ENCODE data around the gene PINLYP. TPM values are rescaled to one million over a fixed set of nuclear protein-coding genes. Genes with fewer than 3 reads are reported as not detected.

Gene PINLYP
- polyA plus RNA-seq: 2.3 and 17.2 TPM in 2 replicates

GRCh38 chr19:43575156-43575950 lies at the start of gene PINLYP, which contains the start of gene XRCC1:
Gene PINLYP, plus strand, starts transcription at chr19:43575801. Its CDS starts 1,391 bp downstream, at chr19:43577192.
Gene XRCC1, minus strand, starts transcription at chr19:43575527. Its CDS starts 69 bp downstream, at chr19:43575458.

GRCh38 chr19:43526884-43527859 lies 48.4 kb upstream of the PINLYP start, which contains the start of gene ETHE1:
Gene ETHE1, minus strand, starts transcription at chr19:43527201. Its CDS starts 24 bp downstream, at chr19:43527177.

GRCh38 chr19:43532962-43533545 lies 42.5 kb upstream of the PINLYP start, which contains the start of gene ZNF575:
Gene ZNF575, plus strand, starts transcription at chr19:43533188. Its CDS starts 1,235 bp downstream, at chr19:43534423.

GRCh38 chr19:43595999-43596841 lies 20.6 kb downstream of the PINLYP start, which contains the start of the genes IRGQ and ZNF576:
Gene IRGQ, minus strand, starts transcription at chr19:43596134. Its CDS starts 796 bp downstream, at chr19:43595338.
Gene ZNF576, plus strand, starts transcription at chr19:43596595. Its CDS starts 514 bp downstream, at chr19:43597109.

GRCh38 chr19:43611788-43612187 lies 36.2 kb downstream of the PINLYP start, which contains the start of gene SRRM5:
Gene SRRM5, plus strand, starts transcription at chr19:43612088. Its CDS starts 34 bp downstream, at chr19:43612122.

GRCh38 chr19:43619262-43620060 lies 43.9 kb downstream of the PINLYP start, which contains the start of gene ZNF428:
Gene ZNF428, minus strand, starts transcription at chr19:43619629. Its CDS starts 5,325 bp downstream, at chr19:43614304.

Other genes with a start within 250 kb of the PINLYP start
- gene CD177, start 222.1 kb upstream of the PINLYP start, polyA plus RNA-seq: 0.36 TPM in 1 of 2 replicates, not detected in the other
- not detected in 2 replicates for gene TEX101, start 160.9 kb upstream of the PINLYP start, polyA plus RNA-seq
- gene LYPD3, start 110.2 kb upstream of the PINLYP start, polyA plus RNA-seq: not detected in 2 replicates
- not detected in 2 replicates for gene PHLDB3, start 71.1 kb upstream of the PINLYP start, polyA plus RNA-seq
- 21.0 and 26.9 TPM in 2 replicates for gene ETHE1, start 48.6 kb upstream of the PINLYP start, polyA plus RNA-seq
- 1.5 and 2.5 TPM in 2 replicates for gene ZNF575, start 42.6 kb upstream of the PINLYP start, polyA plus RNA-seq
- 6.7 and 7.5 TPM in 2 replicates for gene XRCC1, start 274 bp upstream of the PINLYP start, polyA plus RNA-seq
- 11.0 and 21.0 TPM in 2 replicates for gene IRGQ, start 20.3 kb downstream of the PINLYP start, polyA plus RNA-seq
- 7.6 and 9.6 TPM in 2 replicates for gene ZNF576, start 20.8 kb downstream of the PINLYP start, polyA plus RNA-seq
- not detected in 2 replicates for gene SRRM5, start 36.3 kb downstream of the PINLYP start, polyA plus RNA-seq
- 2.1 and 4.3 TPM in 2 replicates for gene ZNF428, start 43.8 kb downstream of the PINLYP start, polyA plus RNA-seq
- gene CADM4, start 64.0 kb downstream of the PINLYP start, polyA plus RNA-seq: 4.4 and 12.0 TPM in 2 replicates
- 11.1 and 12.1 TPM in 2 replicates for gene PLAUR, start 94.4 kb downstream of the PINLYP start, polyA plus RNA-seq
- gene IRGC, start 140.3 kb downstream of the PINLYP start, polyA plus RNA-seq: not detected in 2 replicates
- 14.6 and 17.4 TPM in 2 replicates for gene SMG9, start 179.2 kb downstream of the PINLYP start, polyA plus RNA-seq
- gene KCNN4, start 205.2 kb downstream of the PINLYP start, polyA plus RNA-seq: 4.1 TPM in 1 of 2 replicates, not detected in the other
- gene LYPD5, start 226.6 kb downstream of the PINLYP start, polyA plus RNA-seq: 8.0 and 10.0 TPM in 2 replicates